GM12865 (cell line): ENCODE measurements around the gene CARD11.

Source experiments
- DNase-seq: peaks from one replicate; pipeline ENCODE4 v3.0.0; 2010; ENCODE audit warnings: low read depth
- H3K4me3 ChIP-seq: 2 replicates; pipeline ENCODE4 v1.5.1; 2011; ENCODE audit warnings: mild to moderate bottlenecking, low read depth, low read length, control low read depth
- CTCF ChIP-seq: IDR thresholded peaks from 2 replicates; pipeline ENCODE4 v1.5.1; 2011; ENCODE audit warnings: low read length, control low read depth, low read depth, inconsistent platforms; ENCODE audit not compliant: insufficient read depth; ENCODE audit errors: missing control alignments

Gene CARD11

DNA sequence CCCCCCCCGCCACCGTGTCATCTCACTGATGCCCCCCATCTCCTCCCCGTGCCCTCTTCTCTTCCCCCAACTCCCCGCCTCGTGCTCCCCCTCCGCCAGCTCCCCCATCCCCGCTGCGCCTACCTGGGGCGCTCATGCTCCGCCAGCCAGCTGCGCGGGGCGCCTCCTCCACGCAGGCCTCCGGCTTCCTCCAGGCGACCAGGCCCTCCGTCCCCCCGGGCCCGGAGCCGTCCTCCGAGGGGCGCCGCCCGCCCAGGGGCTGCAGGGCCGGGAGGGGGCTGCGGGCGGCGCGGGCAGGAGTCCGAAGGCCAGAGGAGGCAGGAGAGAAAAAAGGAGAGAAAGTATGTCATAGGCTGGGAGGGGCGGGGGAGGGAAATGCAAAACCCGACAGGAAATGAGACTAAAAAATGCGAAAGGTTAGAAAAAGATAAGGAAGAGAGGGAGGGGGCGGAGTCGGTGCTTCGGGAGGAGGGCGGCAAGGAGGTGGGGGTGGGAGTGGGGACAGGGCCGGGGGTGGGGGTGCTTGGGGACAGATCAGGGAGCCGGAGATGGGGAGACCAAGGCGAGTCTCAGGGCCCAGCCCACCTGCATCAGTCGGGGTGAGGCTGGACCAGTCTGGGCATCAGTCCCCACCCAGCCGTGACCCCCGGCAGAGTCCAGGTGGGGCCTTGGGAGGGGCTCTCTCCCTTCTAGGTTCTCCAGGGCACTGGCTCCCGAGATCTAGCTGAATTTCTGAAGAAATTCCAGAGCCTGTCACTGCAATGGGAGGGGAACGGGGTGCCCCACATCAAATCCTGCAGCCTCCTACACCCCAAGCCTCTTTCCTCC is at the start of gene CARD11:
CARD11 (minus strand) TSS at position 324 of the 828 bp plus-strand sequence. CDS start 85,361 bp downstream, outside the sequence.
- peak; percentile 57 for DNase-seq
- no peak for TF ChIP-seq CTCF
- peak within 1 kb of the TSS; percentile 78 for H3K4me3 ChIP-seq

DNA sequence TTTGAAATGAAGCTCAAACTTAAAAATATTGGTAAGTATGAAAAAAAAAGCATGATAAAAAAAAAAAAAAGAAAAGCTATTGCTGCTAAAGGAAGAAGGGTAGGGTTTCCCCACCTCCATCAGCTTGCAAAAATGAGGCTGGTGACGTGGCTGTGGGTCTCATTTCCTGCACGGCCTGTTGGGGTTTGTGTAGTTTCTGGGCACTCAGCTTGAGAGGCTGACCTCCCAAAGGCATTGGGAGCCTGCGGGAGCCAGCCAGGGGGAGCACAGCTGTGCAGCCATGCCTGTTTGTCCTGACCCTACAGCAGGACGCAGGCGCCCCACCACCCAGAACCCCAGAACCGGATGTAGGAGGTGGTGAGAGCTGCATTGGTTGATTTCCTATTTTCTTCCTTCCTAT is 48.8 kb upstream of the CARD11 start:
- no peak overlapping the region for H3K4me3 ChIP-seq
- peak; percentile 83 for DNase-seq
- TF ChIP-seq CTCF: no peak

DNA sequence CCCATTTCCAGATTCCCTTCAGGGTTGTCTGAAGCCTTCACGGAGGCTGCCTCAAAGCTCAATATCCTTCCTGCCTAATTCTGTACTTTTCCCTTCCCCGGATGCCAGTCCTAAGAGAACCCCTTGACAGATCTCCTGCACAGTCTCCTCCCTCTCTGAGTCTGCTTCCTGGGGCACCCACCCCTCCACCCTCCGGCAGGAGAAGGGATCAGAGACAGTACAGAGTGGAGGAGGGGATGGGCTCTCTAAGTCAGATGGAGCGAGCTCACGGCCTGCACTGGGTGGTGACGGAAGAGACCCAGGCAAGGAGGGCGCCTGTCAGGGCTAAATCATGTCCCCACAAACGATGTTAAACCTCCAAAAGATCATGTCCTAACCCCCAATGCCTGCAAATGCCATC is 48.0 kb upstream of the CARD11 start:
- TF ChIP-seq CTCF: no peak
- no peak overlapping the region for H3K4me3 ChIP-seq
- no peak for DNase-seq

DNA sequence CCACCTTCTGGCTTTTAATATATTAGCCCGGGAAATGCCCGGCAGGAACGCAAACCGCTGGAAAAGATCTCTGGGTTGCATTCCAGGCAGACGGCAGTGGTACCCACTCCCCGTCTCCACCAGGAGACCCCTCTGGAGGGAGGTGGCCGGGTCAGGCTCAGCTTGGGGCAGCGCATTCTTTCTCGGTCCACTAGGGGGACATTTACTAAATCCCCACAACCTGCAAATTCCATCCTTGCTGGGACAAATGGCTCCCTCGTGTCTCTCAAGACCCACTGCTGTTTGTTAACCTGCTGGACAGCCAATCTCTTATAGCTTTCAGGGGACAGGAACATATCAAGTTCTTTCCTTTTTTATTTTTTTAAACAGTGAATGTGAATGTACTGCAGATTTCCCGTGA is 45.8 kb upstream of the CARD11 start:
- peak; percentile 27 for DNase-seq
- TF ChIP-seq CTCF: peak; percentile 56
- H3K4me3 ChIP-seq: no peak overlapping the region

DNA sequence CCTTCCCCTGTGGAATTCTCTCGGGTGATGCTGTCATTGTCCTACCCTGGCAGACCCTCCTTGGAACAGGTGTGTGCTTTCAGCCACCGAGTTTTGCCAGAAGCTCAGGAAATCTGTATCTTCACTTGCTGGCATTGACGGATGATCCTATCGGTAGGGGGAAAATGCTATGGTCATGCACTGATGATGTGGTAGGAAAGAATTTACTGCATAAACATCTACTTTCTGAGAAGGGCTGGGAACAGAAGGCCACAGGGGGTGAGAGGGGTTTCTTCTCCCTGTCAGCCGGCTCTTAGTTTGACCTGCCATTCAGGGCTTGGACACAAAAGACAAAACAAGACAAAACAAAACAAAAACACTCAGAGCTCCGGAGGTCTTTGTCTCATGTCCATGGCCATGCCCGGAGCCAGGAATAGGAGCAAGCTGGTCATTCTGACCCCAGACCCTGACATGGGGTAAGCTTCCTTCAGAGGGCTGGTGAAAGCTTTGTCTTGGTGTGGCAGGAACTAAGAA is 43.6 kb upstream of the CARD11 start:
- no peak overlapping the region for H3K4me3 ChIP-seq
- no peak for TF ChIP-seq CTCF
- no peak for DNase-seq

- no peak overlapping the region for H3K4me3 ChIP-seq
- no peak for DNase-seq
- no peak for TF ChIP-seq CTCF
These were observed 39.7 kb upstream of the CARD11 start for GRCh38 chr7:3083350-3083749.

- TF ChIP-seq CTCF: no peak
- peak; percentile 38 for DNase-seq
- no peak overlapping the region for H3K4me3 ChIP-seq
These were observed 39.2 kb upstream of the CARD11 start for GRCh38 chr7:3082831-3083230.
